Vagina (tissue), 2 donors: ENCODE results near the gene PAPPA2. TPM values are rescaled to one million over a fixed set of nuclear protein-coding genes. Genes with fewer than 3 reads are reported as not detected.

Source experiments
- DNase-seq, 2 donors: peaks; one replicate each; pipeline ENCODE4 v3.0.0-alpha.2; 2017; ENCODE audit errors: extremely low spot score in 2 of 2
- H3K27ac ChIP-seq: fragments of 200-600 bp; sonication (generic); one replicate; pipeline ENCODE4 v1.5.1; 2019
- H3K27me3 ChIP-seq: fragments of 200-600 bp; sonication (generic); one replicate; pipeline ENCODE4 v1.5.1; 2019
- H3K36me3 ChIP-seq, 2 donors: fragments of 200-600 bp; sonication (generic); one replicate each; pipeline ENCODE4 v1.5.1; 2017 to 2019
- H3K4me1 ChIP-seq: fragments of 200-600 bp; sonication (generic); one replicate; pipeline ENCODE4 v1.5.1; 2019
- H3K4me3 ChIP-seq, 2 donors: fragments of 200-600 bp; sonication (generic); 1 replicate in 1 of 2; 2 replicates in 1 of 2; pipeline ENCODE4 v1.5.1; 2016 to 2019
- H3K9me3 ChIP-seq: fragments of 200-600 bp; sonication (generic); one replicate; pipeline ENCODE4 v1.5.1; 2019
- POLR2A ChIP-seq, 2 donors: fragments of 450-650 bp; IDR thresholded peaks; one replicate each; pipeline ENCODE4 v1.6.1; 2017; ENCODE audit warnings: antibody characterized with exemption in 2 of 2, mild to moderate bottlenecking in 2 of 2, moderate library complexity in 2 of 2
- POLR2AphosphoS5 ChIP-seq, 2 donors: sonication (generic); formaldehyde crosslinking; IDR thresholded peaks; one replicate each; pipeline ENCODE4 v1.9.0; 2017; ENCODE audit warnings: antibody characterized with exemption in 2 of 2, mild to moderate bottlenecking in 2 of 2, low read depth in 1 of 2; ENCODE audit not compliant: insufficient read depth in 1 of 2
- intact Hi-C: fragments of 100-400 bp; cut with DNase I; formaldehyde crosslinking; loops from one replicate; pipeline ENCODE4 v1.15.1; 2023
- total RNA-seq: library from RNA; depleted of rRNA; stranded (reverse); fragments of >200 nt; gene quantifications from one replicate; pipeline ENCODE4 v1.2.3, GENCODE V29; 2016
- TF ChIP-seq, protein P1 (sequence below), 3 experiments: fragments of 450-650 bp in 2 of 3; fragments of 200-600 bp in 1 of 3; sonication (generic) in 1 of 3; IDR thresholded peaks; one replicate each; pipeline ENCODE4 v1.5.1; 2017 to 2019; ENCODE audit warnings: antibody characterized with exemption in 3 of 3, mild to moderate bottlenecking in 2 of 3, moderate library complexity in 2 of 3

The PAPPA2 gene
- total RNA-seq, 1 donor from 2014 or later = 0.25 TPM

DNA sequence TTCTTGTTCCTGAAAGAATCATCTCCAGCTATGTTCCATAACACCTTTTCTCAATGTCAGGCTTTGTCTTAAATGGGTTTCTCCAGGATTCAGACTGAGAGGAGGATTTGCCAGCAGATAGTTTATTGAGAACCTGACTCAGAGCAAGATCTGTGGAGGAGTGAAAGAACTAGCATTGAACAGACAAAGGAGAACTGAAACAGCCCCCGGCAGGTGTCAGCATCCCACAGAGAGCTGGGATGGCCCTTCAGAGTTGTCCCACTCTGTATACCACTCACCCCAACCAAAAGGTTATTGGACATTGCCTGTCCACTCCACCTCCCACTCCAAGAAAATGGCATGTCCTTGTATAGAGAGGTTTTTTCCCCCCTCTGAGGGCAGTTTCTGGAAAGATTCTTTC lies 270.7 kb downstream of the PAPPA2 start:
- DNase-seq = no peak
- Histone ChIP-seq H3K36me3 (no peaks in the 10 kb centered on the region), H3K27ac (no peak overlapping the region), H3K4me3 (no peak overlapping the region), H3K27me3 (no peaks in the 10 kb centered on the region), H3K9me3 (no peaks in the 10 kb centered on the region), H3K4me1 (no peaks in the 10 kb centered on the region)
- TF ChIP-seq POLR2AphosphoS5 (IDR thresholded peaks at IDR 0.05; ENCODE audit: insufficient read depth in 1 of 2, low read depth in 1 of 2) = no peak
- TF ChIP-seq, protein P1, sequence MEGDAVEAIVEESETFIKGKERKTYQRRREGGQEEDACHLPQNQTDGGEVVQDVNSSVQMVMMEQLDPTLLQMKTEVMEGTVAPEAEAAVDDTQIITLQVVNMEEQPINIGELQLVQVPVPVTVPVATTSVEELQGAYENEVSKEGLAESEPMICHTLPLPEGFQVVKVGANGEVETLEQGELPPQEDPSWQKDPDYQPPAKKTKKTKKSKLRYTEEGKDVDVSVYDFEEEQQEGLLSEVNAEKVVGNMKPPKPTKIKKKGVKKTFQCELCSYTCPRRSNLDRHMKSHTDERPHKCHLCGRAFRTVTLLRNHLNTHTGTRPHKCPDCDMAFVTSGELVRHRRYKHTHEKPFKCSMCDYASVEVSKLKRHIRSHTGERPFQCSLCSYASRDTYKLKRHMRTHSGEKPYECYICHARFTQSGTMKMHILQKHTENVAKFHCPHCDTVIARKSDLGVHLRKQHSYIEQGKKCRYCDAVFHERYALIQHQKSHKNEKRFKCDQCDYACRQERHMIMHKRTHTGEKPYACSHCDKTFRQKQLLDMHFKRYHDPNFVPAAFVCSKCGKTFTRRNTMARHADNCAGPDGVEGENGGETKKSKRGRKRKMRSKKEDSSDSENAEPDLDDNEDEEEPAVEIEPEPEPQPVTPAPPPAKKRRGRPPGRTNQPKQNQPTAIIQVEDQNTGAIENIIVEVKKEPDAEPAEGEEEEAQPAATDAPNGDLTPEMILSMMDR (IDR thresholded peaks at IDR 0.05) = no peak
- TF ChIP-seq POLR2A (IDR thresholded peaks at IDR 0.05) = no peak
- intact Hi-C loops = no loop called here

DNA sequence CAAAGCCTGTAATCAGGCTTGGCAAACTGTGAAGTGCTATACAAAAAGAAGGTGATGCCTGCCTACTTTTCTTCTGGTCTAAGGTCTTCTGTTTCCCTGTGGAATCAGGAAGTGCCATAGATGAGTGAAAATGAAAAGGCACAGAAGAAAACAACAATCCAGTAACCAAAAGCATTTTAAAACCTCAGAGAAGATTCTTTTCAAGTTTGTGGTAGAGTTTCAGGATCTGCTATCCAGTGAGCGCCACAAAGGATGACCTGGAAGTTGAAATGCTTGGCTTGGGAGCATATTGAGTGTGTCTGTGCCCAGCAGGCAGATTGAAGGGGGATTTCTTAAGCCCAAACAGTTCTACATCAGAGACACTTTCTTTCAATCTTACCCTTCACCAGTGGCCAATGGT lies 272.2 kb downstream of the PAPPA2 start:
- H3K27me3 ChIP-seq = no peaks in the 10 kb centered on the region
- H3K4me1 ChIP-seq = no peaks in the 10 kb centered on the region
- TF ChIP-seq, protein P1 (IDR thresholded peaks at IDR 0.05) = no peak
- no peak for TF ChIP-seq POLR2A (IDR thresholded peaks at IDR 0.05)
- no peak for DNase-seq
- H3K4me3 ChIP-seq = no peak overlapping the region
- no peaks in the 10 kb centered on the region for H3K9me3 ChIP-seq
- H3K27ac ChIP-seq = no peak overlapping the region
- no peaks in the 10 kb centered on the region for H3K36me3 ChIP-seq
- intact Hi-C loops = no loop called here

DNA sequence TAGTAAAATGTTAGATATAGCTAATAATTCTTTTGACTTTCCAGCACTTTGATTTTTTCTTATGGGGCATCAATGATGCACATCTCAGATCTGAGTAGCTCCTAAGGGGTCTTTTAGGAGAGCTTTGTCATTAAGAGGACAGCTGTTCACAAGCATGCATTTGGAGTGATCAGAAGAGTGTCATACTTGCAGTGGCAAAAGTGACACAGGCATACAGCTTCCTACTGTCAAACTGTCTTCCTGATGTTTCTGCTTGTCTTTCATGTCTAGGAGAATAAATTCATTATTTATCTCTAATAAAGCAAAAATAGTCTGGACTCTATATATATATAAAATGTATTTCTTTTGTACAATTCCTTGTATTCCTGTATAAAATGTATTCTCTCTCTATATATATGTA lies 273.0 kb downstream of the PAPPA2 start:
- no peaks in the 10 kb centered on the region for H3K9me3 ChIP-seq
- intact Hi-C loops = no loop called here

GRCh38 chr1:176741181-176741580 lies 278.2 kb downstream of the PAPPA2 start:
- Histone ChIP-seq H3K4me3 (no peak overlapping the region), H3K27ac (no peak overlapping the region), H3K4me1 (no peaks in the 10 kb centered on the region), H3K9me3 (no peaks in the 10 kb centered on the region), H3K27me3 (no peaks in the 10 kb centered on the region), H3K36me3 (no peaks in the 10 kb centered on the region)
- no peak for DNase-seq
- intact Hi-C loops = no loop called here
- TF ChIP-seq, protein P1 (IDR thresholded peaks at IDR 0.05) = no peak
- TF ChIP-seq POLR2A (IDR thresholded peaks at IDR 0.05) (no peak), POLR2AphosphoS5 (IDR thresholded peaks at IDR 0.05; ENCODE audit: insufficient read depth in 1 of 2, low read depth in 1 of 2) (no peak)

More for the DNA sequence above, 273.0 kb downstream of the PAPPA2 start:
- H3K27ac ChIP-seq = no peak overlapping the region
- no peaks in the 10 kb centered on the region for H3K4me1 ChIP-seq
- no peak overlapping the region for H3K4me3 ChIP-seq
- H3K36me3 ChIP-seq = no peaks in the 10 kb centered on the region
- no peak for DNase-seq
- TF ChIP-seq POLR2AphosphoS5 (IDR thresholded peaks at IDR 0.05; ENCODE audit: insufficient read depth in 1 of 2, low read depth in 1 of 2) (no peak), POLR2A (IDR thresholded peaks at IDR 0.05) (no peak)
- TF ChIP-seq, protein P1 (IDR thresholded peaks at IDR 0.05) = no peak
- H3K27me3 ChIP-seq = no peaks in the 10 kb centered on the region

DNA sequence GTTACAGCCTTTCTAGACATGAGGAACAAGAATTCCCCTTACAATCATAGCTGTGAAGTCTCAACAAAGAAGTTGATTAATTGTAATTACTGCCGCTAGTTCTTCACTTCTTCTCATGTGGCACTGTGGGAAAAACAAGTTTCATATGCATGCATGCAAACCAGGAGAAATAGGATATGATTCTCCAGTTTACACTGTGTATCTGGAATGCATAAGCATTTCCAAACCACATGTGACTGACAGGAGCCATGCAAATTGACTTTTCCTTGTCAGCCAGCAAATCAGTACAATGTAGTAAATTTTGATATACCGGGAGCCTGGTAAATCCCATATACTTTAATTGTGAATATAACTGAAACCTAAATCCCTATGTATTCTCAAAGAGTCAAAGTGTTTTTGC lies 279.3 kb downstream of the PAPPA2 start:
- Histone ChIP-seq H3K36me3 (no peaks in the 10 kb centered on the region), H3K4me3 (no peak overlapping the region), H3K4me1 (no peaks in the 10 kb centered on the region), H3K9me3 (no peaks in the 10 kb centered on the region), H3K27ac (no peak overlapping the region), H3K27me3 (no peaks in the 10 kb centered on the region)
- intact Hi-C loops = no loop called here
- TF ChIP-seq POLR2AphosphoS5 (IDR thresholded peaks at IDR 0.05; ENCODE audit: insufficient read depth in 1 of 2, low read depth in 1 of 2) = no peak
- no peak for TF ChIP-seq POLR2A (IDR thresholded peaks at IDR 0.05)
- TF ChIP-seq, protein P1 (IDR thresholded peaks at IDR 0.05) = no peak
- no peak for DNase-seq
